OCI-LY1 (cell line): ENCODE measurements around the gene JPH3.

Source experiments
- H2AFZ ChIP-seq: fragments of 200-600 bp; sonication (generic), shearing (Covaris generic); 2 replicates; pipeline ENCODE4 v1.6.0; 2014; ENCODE audit warnings: antibody characterized with exemption, mild to moderate bottlenecking, low read length
- H3F3A ChIP-seq: fragments of 200-600 bp; sonication (generic), shearing (Covaris generic); 2 replicates; pipeline ENCODE4 v1.6.0; 2014; ENCODE audit warnings: mild to moderate bottlenecking, antibody characterized with exemption, low read length, moderate library complexity; ENCODE audit not compliant: insufficient read depth
- H3K27ac ChIP-seq: fragments of 200-600 bp; sonication (generic); 2 replicates; pipeline ENCODE4 v1.5.1; 2014; ENCODE audit warnings: low read length, mixed run types, mild to moderate bottlenecking, low read depth; ENCODE audit not compliant: poor library complexity, severe bottlenecking
- H3K27me3 ChIP-seq: fragments of 200-600 bp; sonication (generic); 2 replicates; pipeline ENCODE4 v1.6.0; 2014; ENCODE audit warnings: antibody characterized with exemption, mild to moderate bottlenecking, low read length, moderate library complexity; ENCODE audit not compliant: insufficient read depth
- H3K36me3 ChIP-seq: fragments of 200-600 bp; sonication (generic); 2 replicates; pipeline ENCODE4 v1.6.1; 2014; ENCODE audit warnings: mild to moderate bottlenecking, antibody characterized with exemption, low read length, moderate library complexity, mixed read lengths; ENCODE audit not compliant: insufficient read depth
- H3K4me1 ChIP-seq: fragments of 200-600 bp; sonication (generic); 2 replicates; pipeline ENCODE4 v1.5.1; 2014; ENCODE audit warnings: mild to moderate bottlenecking, low read length, moderate library complexity; ENCODE audit not compliant: insufficient read depth, severe bottlenecking
- H3K4me2 ChIP-seq: fragments of 200-600 bp; sonication (generic), shearing (Covaris generic); 2 replicates; pipeline ENCODE4 v1.6.1; 2014; ENCODE audit warnings: low read length
- H3K4me3 ChIP-seq: fragments of 200-600 bp; sonication (generic); 2 replicates; pipeline ENCODE4 v1.5.1; 2014; ENCODE audit warnings: low read length, low read depth, mild to moderate bottlenecking, mixed read lengths; ENCODE audit not compliant: poor library complexity, severe bottlenecking
- H3K79me2 ChIP-seq: fragments of 200-600 bp; shearing (Covaris generic); 2 replicates; pipeline ENCODE4 v1.6.1; 2016; ENCODE audit warnings: mixed run types, low read length, mixed read lengths; ENCODE audit not compliant: insufficient read depth
- H3K9ac ChIP-seq: fragments of 200-600 bp; sonication (generic), shearing (Covaris generic); 2 replicates; pipeline ENCODE4 v1.6.1; 2014; ENCODE audit warnings: mild to moderate bottlenecking, low read length, mixed read lengths
- H3K9me2 ChIP-seq: fragments of 200-600 bp; sonication (generic), shearing (Covaris generic); 2 replicates; pipeline ENCODE4 v1.6.1; 2014; ENCODE audit warnings: low read depth, mild to moderate bottlenecking, low read length, mixed read lengths
- H3K9me3 ChIP-seq: fragments of 200-600 bp; shearing (Covaris generic); 2 replicates; pipeline ENCODE4 v1.6.1; 2014; ENCODE audit warnings: low read length, mixed read lengths
- H4K20me1 ChIP-seq: fragments of 200-600 bp; sonication (generic), shearing (Covaris generic); 2 replicates; pipeline ENCODE4 v1.6.0; 2016; ENCODE audit warnings: mild to moderate bottlenecking, low read length; ENCODE audit not compliant: insufficient read depth
- CTCF ChIP-seq: fragments of 200-600 bp; sonication (generic), shearing (Covaris generic); IDR thresholded peaks from 2 replicates; pipeline ENCODE4 v1.5.1; 2017; ENCODE audit warnings: mild to moderate bottlenecking, antibody characterized with exemption, low read length, moderate library complexity, mixed read lengths
- EZH2 ChIP-seq: fragments of 200-600 bp; sonication (generic), shearing (Covaris generic); IDR thresholded peaks from 2 replicates; pipeline ENCODE4 v1.8.0; 2017; ENCODE audit warnings: borderline replicate concordance, mixed run types, mild to moderate bottlenecking, antibody characterized with exemption, low read length, moderate library complexity, mixed read lengths

The JPH3 gene

DNA sequence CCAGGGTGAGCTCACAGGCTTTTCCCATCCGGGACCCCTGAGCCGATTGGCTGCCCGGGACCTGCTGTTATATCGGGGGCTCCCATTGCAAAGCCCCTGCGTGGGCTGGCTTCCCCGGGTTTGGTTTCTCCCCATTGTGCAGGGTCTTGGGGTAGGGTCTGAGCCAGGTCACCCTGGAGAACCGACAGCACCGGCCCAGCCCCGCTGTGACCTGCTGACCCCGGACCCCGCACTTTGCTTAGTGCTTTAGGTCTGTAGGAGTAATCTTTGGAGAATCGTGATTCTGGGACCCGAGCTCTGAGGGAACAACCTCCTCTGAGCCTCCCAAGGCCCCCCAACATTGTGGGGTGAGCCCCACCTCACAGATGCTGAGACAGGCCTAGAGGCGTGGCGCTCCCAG is 62.9 kb downstream of the JPH3 start:
- H3K27me3 ChIP-seq = peaks cover 8% of the 10 kb centered on the region
- no peaks in the 10 kb centered on the region for H3K79me2 ChIP-seq
- no peak overlapping the region for H3K4me2 ChIP-seq
- H3F3A ChIP-seq = no peaks in the 10 kb centered on the region
- no peak overlapping the region for H3K4me3 ChIP-seq
- no peak overlapping the region for H2AFZ ChIP-seq
- H3K36me3 ChIP-seq = no peaks in the 10 kb centered on the region
- H3K9me2 ChIP-seq = no peaks in the 10 kb centered on the region
- no peaks in the 10 kb centered on the region for H3K4me1 ChIP-seq
- H3K9me3 ChIP-seq = no peaks in the 10 kb centered on the region
- H3K27ac ChIP-seq = no peak overlapping the region
- no peaks in the 10 kb centered on the region for H4K20me1 ChIP-seq
- H3K9ac ChIP-seq = no peak overlapping the region
- no peak for TF ChIP-seq CTCF
- TF ChIP-seq EZH2 = no peak

DNA sequence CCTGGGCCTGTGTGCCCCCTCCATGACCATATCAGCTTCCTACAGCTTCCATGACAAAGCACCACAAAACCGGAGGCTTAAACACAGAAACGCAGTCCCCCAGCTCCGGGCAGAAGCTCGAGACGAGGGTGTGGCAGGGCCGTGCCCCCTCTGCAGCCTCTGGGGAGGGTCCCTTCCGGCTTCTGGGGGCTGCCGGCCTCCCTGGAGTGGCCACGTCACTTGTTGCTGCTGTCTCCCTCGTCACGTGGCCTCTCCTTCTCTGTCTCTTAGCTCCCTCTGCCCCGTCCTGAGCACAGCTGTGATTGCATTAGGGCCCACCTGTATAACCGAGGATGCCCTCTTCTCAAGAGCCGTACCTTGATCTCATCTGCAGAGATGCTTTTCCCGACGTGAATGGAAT is 64.6 kb downstream of the JPH3 start:
- Histone ChIP-seq H3F3A (no peaks in the 10 kb centered on the region), H3K9me2 (no peaks in the 10 kb centered on the region), H3K27me3 (peaks cover 14% of the 10 kb centered on the region), H3K79me2 (no peaks in the 10 kb centered on the region), H3K27ac (no peak overlapping the region), H2AFZ (no peak overlapping the region), H3K4me1 (no peaks in the 10 kb centered on the region), H3K4me2 (no peak overlapping the region), H3K9me3 (no peaks in the 10 kb centered on the region), H3K9ac (no peak overlapping the region), H3K4me3 (no peak overlapping the region), H4K20me1 (no peaks in the 10 kb centered on the region), H3K36me3 (no peaks in the 10 kb centered on the region)
- TF ChIP-seq EZH2 = no peak
- no peak for TF ChIP-seq CTCF

DNA sequence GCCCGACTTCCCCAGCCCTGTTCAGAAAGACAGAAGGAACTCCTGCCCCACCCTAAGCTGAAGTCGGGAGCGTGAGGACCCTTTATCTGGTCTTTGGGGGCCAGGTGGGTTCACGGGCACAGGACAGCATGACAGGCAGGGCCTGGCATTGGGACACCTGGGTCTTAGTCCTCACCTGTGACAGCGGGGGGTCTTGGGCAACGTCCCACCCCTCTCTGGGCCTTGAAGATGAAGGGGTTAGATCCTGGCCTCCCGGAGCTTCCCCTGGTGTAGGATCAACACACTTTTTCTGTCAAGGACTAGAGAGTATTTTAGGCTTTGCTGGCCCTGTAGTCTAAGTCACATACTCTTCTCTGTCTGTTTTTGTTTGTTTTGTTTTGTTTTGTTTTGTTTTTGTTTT is 65.1 kb downstream of the JPH3 start:
- no peak for TF ChIP-seq EZH2
- TF ChIP-seq CTCF = no peak
- no peaks in the 10 kb centered on the region for H3K9me2 ChIP-seq
- no peak overlapping the region for H3K4me2 ChIP-seq

More for the DNA sequence above, 65.1 kb downstream of the JPH3 start:
- no peak overlapping the region for H3K27ac ChIP-seq
- no peaks in the 10 kb centered on the region for H4K20me1 ChIP-seq
- H3K36me3 ChIP-seq = no peaks in the 10 kb centered on the region
- no peaks in the 10 kb centered on the region for H3K79me2 ChIP-seq
- H3K27me3 ChIP-seq = peaks cover 19% of the 10 kb centered on the region
- H3K4me3 ChIP-seq = no peak overlapping the region
- H3K9ac ChIP-seq = no peak overlapping the region
- no peak overlapping the region for H2AFZ ChIP-seq
- no peaks in the 10 kb centered on the region for H3K4me1 ChIP-seq
- H3K9me3 ChIP-seq = no peaks in the 10 kb centered on the region
- no peaks in the 10 kb centered on the region for H3F3A ChIP-seq
